Measurements from ENCODE around the gene ASMTL. TPM values are rescaled to one million over a fixed set of nuclear protein-coding genes. Genes with fewer than 3 reads are reported as not detected.

The ASMTL gene
- total and polyA plus RNA-seq, 2 experiments from 2014 or later: 10.1 to 31.0 TPM

DNA sequence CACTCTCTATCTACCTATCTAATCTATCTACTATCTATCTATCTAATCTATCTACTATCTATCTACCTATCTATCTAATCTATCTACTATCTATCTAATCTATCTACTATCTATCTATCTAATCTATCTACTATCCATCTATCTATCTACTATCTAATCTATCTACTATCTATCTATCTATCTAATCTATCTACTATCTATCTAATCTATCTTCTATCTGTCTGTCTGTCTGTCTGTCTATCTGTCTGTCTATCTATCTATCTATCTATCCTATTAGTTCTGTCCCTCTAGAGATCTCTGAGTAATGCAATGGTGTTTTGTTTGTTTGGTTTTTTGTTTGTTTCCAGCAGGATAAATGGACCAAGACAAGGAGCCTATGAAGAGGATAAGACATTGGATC is 9.4 kb upstream of the ASMTL start:
- Histone ChIP-seq H3K4me1 (ENCODE audit: insufficient read depth) (no peaks in the 10 kb centered on the region), H2AFZ (no peak overlapping the region), H3K79me2 (no peaks in the 10 kb centered on the region), H4K20me1 (ENCODE audit: insufficient read depth, poor library complexity, severe bottlenecking) (no peaks in the 10 kb centered on the region), H3K27me3 (no peaks in the 10 kb centered on the region), H3K4me2 (no peak overlapping the region), H3K27ac (no peak overlapping the region), H3K9me3 (ENCODE audit: low read depth) (no peaks in the 10 kb centered on the region), H3K9me2 (replicated peaks; ENCODE audit: insufficient read depth) (no peaks in the 10 kb centered on the region), H3K36me3 (replicated peaks; ENCODE audit: insufficient read depth, low read depth) (no peaks in the 10 kb centered on the region), H3K4me3 (no peak overlapping the region)
- no peak for TF ChIP-seq EZH2 (IDR thresholded peaks at IDR 0.05; ENCODE audit: borderline replicate concordance)
- TF ChIP-seq, protein P1, sequence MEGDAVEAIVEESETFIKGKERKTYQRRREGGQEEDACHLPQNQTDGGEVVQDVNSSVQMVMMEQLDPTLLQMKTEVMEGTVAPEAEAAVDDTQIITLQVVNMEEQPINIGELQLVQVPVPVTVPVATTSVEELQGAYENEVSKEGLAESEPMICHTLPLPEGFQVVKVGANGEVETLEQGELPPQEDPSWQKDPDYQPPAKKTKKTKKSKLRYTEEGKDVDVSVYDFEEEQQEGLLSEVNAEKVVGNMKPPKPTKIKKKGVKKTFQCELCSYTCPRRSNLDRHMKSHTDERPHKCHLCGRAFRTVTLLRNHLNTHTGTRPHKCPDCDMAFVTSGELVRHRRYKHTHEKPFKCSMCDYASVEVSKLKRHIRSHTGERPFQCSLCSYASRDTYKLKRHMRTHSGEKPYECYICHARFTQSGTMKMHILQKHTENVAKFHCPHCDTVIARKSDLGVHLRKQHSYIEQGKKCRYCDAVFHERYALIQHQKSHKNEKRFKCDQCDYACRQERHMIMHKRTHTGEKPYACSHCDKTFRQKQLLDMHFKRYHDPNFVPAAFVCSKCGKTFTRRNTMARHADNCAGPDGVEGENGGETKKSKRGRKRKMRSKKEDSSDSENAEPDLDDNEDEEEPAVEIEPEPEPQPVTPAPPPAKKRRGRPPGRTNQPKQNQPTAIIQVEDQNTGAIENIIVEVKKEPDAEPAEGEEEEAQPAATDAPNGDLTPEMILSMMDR (IDR thresholded peaks at IDR 0.05; ENCODE audit: poor library complexity): no peak
- TF ChIP-seq EZH2phosphoT487 (IDR thresholded peaks at IDR 0.05; ENCODE audit: low read depth, severe bottlenecking, unreplicated experiment): no peak
- no peak for DNase-seq (ENCODE audit: low spot score)

DNA sequence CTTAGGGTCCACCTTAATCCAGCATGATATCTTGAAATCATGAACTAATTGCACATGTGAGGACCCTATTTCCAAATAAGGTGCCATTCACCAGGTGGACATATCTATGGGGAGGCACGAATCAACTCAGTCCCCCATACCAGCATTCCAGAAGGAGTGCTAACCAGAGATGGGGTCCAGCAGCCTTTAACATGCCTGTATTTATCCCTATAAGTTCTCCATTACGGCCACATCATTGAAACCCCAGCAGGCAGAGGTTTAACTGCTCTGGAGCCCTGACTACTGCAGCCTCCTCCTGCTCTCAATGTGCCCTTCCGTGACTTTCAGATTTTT is 3.2 kb upstream of the ASMTL start:
- Histone ChIP-seq H2AFZ (no peak overlapping the region), H3K27me3 (no peaks in the 10 kb centered on the region), H3K27ac (no peak overlapping the region), H4K20me1 (ENCODE audit: insufficient read depth, poor library complexity, severe bottlenecking) (no peaks in the 10 kb centered on the region), H3K4me2 (no peak overlapping the region), H3K36me3 (replicated peaks; ENCODE audit: insufficient read depth, low read depth) (no peaks in the 10 kb centered on the region), H3K4me1 (ENCODE audit: insufficient read depth) (no peaks in the 10 kb centered on the region), H3K4me3 (no peak overlapping the region), H3K79me2 (peaks cover 14% of the 10 kb centered on the region), H3K9me3 (ENCODE audit: low read depth) (no peaks in the 10 kb centered on the region), H3K9me2 (replicated peaks; ENCODE audit: insufficient read depth) (no peaks in the 10 kb centered on the region)
- DNase-seq (ENCODE audit: low spot score): no peak
- WGBS (ENCODE audit: low lambda C conversion rate, missing lambda C conversion rate): 84% methylated on average over 3 of the region's 3 CpGs
- no peak for TF ChIP-seq EZH2 (IDR thresholded peaks at IDR 0.05; ENCODE audit: borderline replicate concordance)
- TF ChIP-seq, protein P1 (IDR thresholded peaks at IDR 0.05; ENCODE audit: poor library complexity): no peak
- TF ChIP-seq EZH2phosphoT487 (IDR thresholded peaks at IDR 0.05; ENCODE audit: low read depth, severe bottlenecking, unreplicated experiment): no peak

DNA sequence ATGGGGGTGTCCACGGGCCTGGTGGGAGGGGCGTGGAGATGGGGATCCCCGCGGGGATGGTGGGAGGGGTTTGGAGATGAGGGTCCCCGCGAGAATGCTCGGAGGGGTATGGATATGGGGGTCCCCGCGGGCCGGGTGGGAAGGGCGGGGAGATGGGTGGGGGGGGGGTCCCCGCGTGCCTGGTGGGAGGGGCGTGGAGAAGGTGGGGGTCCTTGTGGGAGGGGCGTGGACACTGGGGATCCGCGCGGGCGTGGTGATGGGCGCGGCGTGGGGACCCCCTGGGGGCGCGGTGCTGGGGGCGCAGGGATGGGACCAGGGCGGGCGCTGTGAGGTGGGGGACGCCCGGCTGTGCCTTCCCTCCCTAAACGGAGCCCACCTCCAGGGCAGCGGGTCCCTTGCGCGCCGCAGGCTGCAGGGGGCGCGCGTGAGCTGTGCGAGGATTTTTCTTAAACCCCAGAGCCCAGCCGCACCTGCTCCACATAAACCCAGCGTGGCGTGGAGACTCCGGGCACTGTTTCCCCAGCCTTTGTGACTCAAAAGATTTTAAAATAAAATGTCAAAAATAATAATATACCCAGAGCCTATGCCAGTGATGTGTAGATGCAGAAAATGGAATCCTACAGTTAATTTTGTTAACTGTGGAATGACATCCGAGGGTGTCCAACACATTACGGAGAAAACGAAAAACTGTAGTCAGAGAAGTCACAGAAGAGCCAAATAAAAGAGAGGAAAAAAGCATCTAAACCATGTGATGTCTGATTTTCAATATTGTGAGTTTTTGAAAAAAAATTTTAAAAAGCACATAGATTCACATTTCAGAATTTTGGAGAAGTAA is 1.5 kb upstream of the ASMTL start:
- Histone ChIP-seq H2AFZ (no peak overlapping the region), H3K9me3 (ENCODE audit: low read depth) (no peaks in the 10 kb centered on the region), H3K4me1 (ENCODE audit: insufficient read depth) (no peaks in the 10 kb centered on the region), H3K79me2 (peaks cover 31% of the 10 kb centered on the region), H4K20me1 (ENCODE audit: insufficient read depth, poor library complexity, severe bottlenecking) (no peaks in the 10 kb centered on the region), H3K4me2 (peak overlapping the region; percentile 76), H3K27ac (no peak overlapping the region), H3K36me3 (replicated peaks; ENCODE audit: insufficient read depth, low read depth) (no peaks in the 10 kb centered on the region), H3K4me3 (no peak overlapping the region), H3K9me2 (replicated peaks; ENCODE audit: insufficient read depth) (no peaks in the 10 kb centered on the region), H3K27me3 (no peaks in the 10 kb centered on the region)
- peak; percentile 90 for DNase-seq (ENCODE audit: low spot score)
- WGBS (ENCODE audit: low lambda C conversion rate, missing lambda C conversion rate): 16% methylated on average over 21 of the region's 45 CpGs
- no peak for TF ChIP-seq EZH2 (IDR thresholded peaks at IDR 0.05; ENCODE audit: borderline replicate concordance)
- TF ChIP-seq, protein P1 (IDR thresholded peaks at IDR 0.05; ENCODE audit: poor library complexity): peak; percentile 96

All from hepatocyte (in vitro differentiated cells).